ENCODE measurements around the gene EPDR1. TPM values are rescaled to one million over a fixed set of nuclear protein-coding genes. Genes with fewer than 3 reads are reported as not detected.
"Not testable (repeated sequence)": the region's sequence is repeated elsewhere in the genome, so short reads cannot be mapped to it uniquely, and the experiment has no call there.

The EPDR1 gene
- polyA plus RNA-seq, 1 donor: 20.2 TPM

GRCh38 chr7:37925620-37926019 lies 5.2 kb downstream of the EPDR1 start:
- DNase-seq: no peak

GRCh38 chr7:37927773-37928444 lies 7.5 kb downstream of the EPDR1 start:
- DNase-seq: no peak

- DNase-seq: no peak
Observed at GRCh38 chr7:37928878-37929277, 8.4 kb downstream of the EPDR1 start.

- no peak for DNase-seq
Observed at GRCh38 chr7:37930226-37930948, 9.9 kb downstream of the EPDR1 start.

- DNase-seq: no peak
Observed at GRCh38 chr7:37932543-37932942, 12.1 kb downstream of the EPDR1 start.

- DNase-seq: no peak
Observed at GRCh38 chr7:37933018-37933566, 12.7 kb downstream of the EPDR1 start.

GRCh38 chr7:37942934-37943610 lies 22.6 kb downstream of the EPDR1 start:
- no peak for DNase-seq

GRCh38 chr7:37943905-37944736 lies 23.7 kb downstream of the EPDR1 start:
- DNase-seq: no peak

GRCh38 chr7:37944737-37945054 lies 24.3 kb downstream of the EPDR1 start:
- no peak for DNase-seq

- no peak for DNase-seq
Observed at GRCh38 chr7:37945336-37945735, 24.9 kb downstream of the EPDR1 start.

- DNase-seq: no peak
Observed at GRCh38 chr7:37947138-37947940, 26.9 kb downstream of the EPDR1 start.

GRCh38 chr7:37947941-37948210 lies 27.4 kb downstream of the EPDR1 start:
- no peak for DNase-seq

GRCh38 chr7:37952240-37952639 lies 31.8 kb downstream of the EPDR1 start:
- DNase-seq: no peak

- DNase-seq: not testable (repeated sequence)
Observed at GRCh38 chr7:37954217-37954616, 33.8 kb downstream of the EPDR1 start.

GRCh38 chr7:37956791-37957190 lies 36.4 kb downstream of the EPDR1 start:
- DNase-seq: no peak

- no peak for DNase-seq
Observed at GRCh38 chr7:37957221-37957970, 37.0 kb downstream of the EPDR1 start.

GRCh38 chr7:37960483-37960882 lies 40.0 kb downstream of the EPDR1 start:
- DNase-seq: no peak

GRCh38 chr7:37961251-37961650 lies 40.8 kb downstream of the EPDR1 start:
- no peak for DNase-seq

GRCh38 chr7:37964196-37964595 lies 43.8 kb downstream of the EPDR1 start:
- DNase-seq: no peak

GRCh38 chr7:37970211-37970610 lies 49.8 kb downstream of the EPDR1 start:
- DNase-seq: no peak

GRCh38 chr7:37971491-37971890 lies 51.1 kb downstream of the EPDR1 start:
- DNase-seq: no peak
